Upper lobe of right lung (tissue), 1 donor: ENCODE data around the gene KAT7. TPM values are rescaled to one million over a fixed set of nuclear protein-coding genes. Genes with fewer than 3 reads are reported as not detected.

Experiments used
- ATAC-seq: fragments of 200-7000 bp; cut with Tn5 transposase; one replicate; pipeline ENCODE4 v1.9.1; 2020; ENCODE audit warnings: mild to moderate bottlenecking, moderate library complexity
- DNase-seq: peaks from one replicate; pipeline ENCODE4 v3.0.0-alpha.2; 2020
- H3K27ac ChIP-seq: fragments of 200-600 bp; one replicate; pipeline ENCODE4 v1.8.0; 2022
- H3K27me3 ChIP-seq: fragments of 200-600 bp; one replicate; pipeline ENCODE4 v1.8.0; 2022; ENCODE audit warnings: mild to moderate bottlenecking
- H3K36me3 ChIP-seq: fragments of 200-600 bp; one replicate; pipeline ENCODE4 v1.8.0; 2022
- H3K4me1 ChIP-seq: fragments of 200-600 bp; one replicate; pipeline ENCODE4 v1.8.0; 2022
- H3K4me3 ChIP-seq: fragments of 200-600 bp; one replicate; pipeline ENCODE4 v1.8.0; 2022; ENCODE audit warnings: mild to moderate bottlenecking
- H3K9me3 ChIP-seq: fragments of 200-600 bp; one replicate; pipeline ENCODE4 v1.8.0; 2022
- CTCF ChIP-seq: fragments of 200-600 bp; IDR thresholded peaks from one replicate; pipeline ENCODE4 v1.8.0; 2022; ENCODE audit warnings: antibody characterized with exemption
- intact Hi-C: fragments of 100-400 bp; cut with DNase I; formaldehyde crosslinking; loops from one replicate; pipeline ENCODE4 v1.11.0; 2022
- total RNA-seq: library from RNA; stranded (reverse); fragmentation: NEBNext Ultra II Directional; extraction: Animal tissue kit (Norgen Biotek cat#: 25700); gene quantifications from one replicate; pipeline ENCODE4 v1.2.1, GENCODE V29; 2021
- donor health status: DM: no; HTN: yes; CAD: no; lungs with severe emphysema.

The KAT7 gene
- total RNA-seq, 1 donor from 2014 or later: 61.4 TPM

GRCh38 chr17:49859991-49860953 is 71.8 kb downstream of the KAT7 start:
- peak; percentile 72 for DNase-seq
- ATAC-seq: peak; percentile 58
- Histone ChIP-seq H3K4me3 (no peak overlapping the region), H3K27ac (no peak overlapping the region), H3K27me3 (peaks cover 6% of the 10 kb centered on the region), H3K9me3 (no peaks in the 10 kb centered on the region), H3K36me3 (no peaks in the 10 kb centered on the region), H3K4me1 (no peaks in the 10 kb centered on the region)
- intact Hi-C loops: loop anchor here (2.0 kb wide), 1 partner anchor 139 kb away; no protein-coding TSS in a partner anchor
- no peak for TF ChIP-seq CTCF

- no peak for DNase-seq
- no peak overlapping the region for H3K27ac ChIP-seq
- no peak overlapping the region for H3K4me3 ChIP-seq
- H3K4me1 ChIP-seq: no peaks in the 10 kb centered on the region
- peak; percentile 68 for ATAC-seq
- H3K9me3 ChIP-seq: no peaks in the 10 kb centered on the region
- intact Hi-C loops: loop anchor here (2.0 kb wide), 1 partner anchor 137 kb away; no protein-coding TSS in a partner anchor
- no peaks in the 10 kb centered on the region for H3K36me3 ChIP-seq
- TF ChIP-seq CTCF: peak; percentile 85
- peaks cover 6% of the 10 kb centered on the region for H3K27me3 ChIP-seq
Observed at GRCh38 chr17:49861150-49861884, 72.8 kb downstream of the KAT7 start.

GRCh38 chr17:49862781-49863331 is 74.4 kb downstream of the KAT7 start:
- no peak for TF ChIP-seq CTCF
- H3K27me3 ChIP-seq: peaks cover 6% of the 10 kb centered on the region
- DNase-seq: no peak
- intact Hi-C loops: no loop called here
- H3K9me3 ChIP-seq: no peaks in the 10 kb centered on the region
- H3K27ac ChIP-seq: no peak overlapping the region
- H3K4me1 ChIP-seq: no peaks in the 10 kb centered on the region
- ATAC-seq: peak; percentile 52
- no peak overlapping the region for H3K4me3 ChIP-seq
- H3K36me3 ChIP-seq: no peaks in the 10 kb centered on the region

GRCh38 chr17:49866019-49866380 is 77.5 kb downstream of the KAT7 start:
- Histone ChIP-seq H3K4me1 (no peaks in the 10 kb centered on the region), H3K27me3 (peaks cover 6% of the 10 kb centered on the region), H3K4me3 (no peak overlapping the region), H3K9me3 (no peaks in the 10 kb centered on the region), H3K36me3 (no peaks in the 10 kb centered on the region), H3K27ac (no peak overlapping the region)
- TF ChIP-seq CTCF: no peak
- ATAC-seq (no peak), DNase-seq (no peak)
- intact Hi-C loops: no loop called here

- Histone ChIP-seq H3K27me3 (peaks cover 6% of the 10 kb centered on the region), H3K4me1 (no peaks in the 10 kb centered on the region), H3K4me3 (no peak overlapping the region), H3K36me3 (no peaks in the 10 kb centered on the region), H3K9me3 (no peaks in the 10 kb centered on the region), H3K27ac (no peak overlapping the region)
- DNase-seq (no peak), ATAC-seq (no peak)
- intact Hi-C loops: no loop called here
- no peak for TF ChIP-seq CTCF
Observed at GRCh38 chr17:49866882-49867413, 78.5 kb downstream of the KAT7 start.
